GM12891 (cell line): ENCODE measurements around the gene EPB41L5.

Source experiments
- PAX5 ChIP-seq: IDR thresholded peaks from 2 replicates; pipeline ENCODE4 v1.6.1; 2011; ENCODE audit warnings: low read length, moderate library complexity, mild to moderate bottlenecking; ENCODE audit not compliant: insufficient read depth, severe bottlenecking
- POLR2A ChIP-seq: IDR thresholded peaks from 2 replicates; pipeline ENCODE4 v1.6.1; 2011; ENCODE audit warnings: low read depth, low read length, control low read depth
- POLR2AphosphoS5 ChIP-seq: IDR thresholded peaks from 2 replicates; pipeline ENCODE4 v1.6.1; 2011; ENCODE audit warnings: low read depth, low read length, control low read depth
- SPI1 ChIP-seq: IDR thresholded peaks from 2 replicates; pipeline ENCODE4 v1.6.1; 2011; ENCODE audit warnings: low read depth, low read length, control low read depth
- TAF1 ChIP-seq: IDR thresholded peaks from 2 replicates; pipeline ENCODE4 v1.6.1; 2011; ENCODE audit warnings: low read depth, low read length, control low read depth

- TF ChIP-seq POLR2A (peak; percentile 69), POLR2AphosphoS5 (peak; percentile 65), TAF1 (peak; percentile 43; the same call in 1 of the 2 replicates), PAX5 (peak; percentile 68), SPI1 (no peak)
Measured at GRCh38 chr2:120223034-120223912, 210.4 kb downstream of the EPB41L5 start, which contains the start of gene TMEM185B.
